GM18526 (cell line): Measurements from ENCODE around the gene RAB11FIP4.

Experiments used
- POLR2A ChIP-seq: IDR thresholded peaks from 3 replicates; pipeline ENCODE4 v1.6.1; 2011; ENCODE audit not compliant: insufficient read length; ENCODE audit errors: extremely low read depth

The RAB11FIP4 gene

DNA sequence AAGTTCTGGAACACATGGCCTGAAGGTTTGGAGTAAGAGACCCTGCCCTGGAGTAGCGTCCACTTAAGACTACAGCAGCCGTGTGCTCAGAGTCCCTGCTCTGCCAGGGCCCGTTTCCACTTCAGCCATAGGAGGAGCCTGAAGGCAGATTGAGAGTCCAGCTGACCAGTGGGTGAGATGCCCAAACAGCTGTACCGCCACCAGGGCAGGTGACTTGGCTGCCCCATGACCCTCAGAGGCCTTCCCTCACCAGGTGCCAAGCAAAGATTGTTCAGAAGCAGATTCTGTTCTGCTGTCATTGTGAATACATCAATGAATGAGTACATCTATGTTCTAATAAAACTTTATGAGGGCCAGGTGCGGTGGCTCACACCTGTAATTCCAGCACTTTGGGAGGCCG lies 178.8 kb downstream of the RAB11FIP4 start:
- no peak for TF ChIP-seq POLR2A

DNA sequence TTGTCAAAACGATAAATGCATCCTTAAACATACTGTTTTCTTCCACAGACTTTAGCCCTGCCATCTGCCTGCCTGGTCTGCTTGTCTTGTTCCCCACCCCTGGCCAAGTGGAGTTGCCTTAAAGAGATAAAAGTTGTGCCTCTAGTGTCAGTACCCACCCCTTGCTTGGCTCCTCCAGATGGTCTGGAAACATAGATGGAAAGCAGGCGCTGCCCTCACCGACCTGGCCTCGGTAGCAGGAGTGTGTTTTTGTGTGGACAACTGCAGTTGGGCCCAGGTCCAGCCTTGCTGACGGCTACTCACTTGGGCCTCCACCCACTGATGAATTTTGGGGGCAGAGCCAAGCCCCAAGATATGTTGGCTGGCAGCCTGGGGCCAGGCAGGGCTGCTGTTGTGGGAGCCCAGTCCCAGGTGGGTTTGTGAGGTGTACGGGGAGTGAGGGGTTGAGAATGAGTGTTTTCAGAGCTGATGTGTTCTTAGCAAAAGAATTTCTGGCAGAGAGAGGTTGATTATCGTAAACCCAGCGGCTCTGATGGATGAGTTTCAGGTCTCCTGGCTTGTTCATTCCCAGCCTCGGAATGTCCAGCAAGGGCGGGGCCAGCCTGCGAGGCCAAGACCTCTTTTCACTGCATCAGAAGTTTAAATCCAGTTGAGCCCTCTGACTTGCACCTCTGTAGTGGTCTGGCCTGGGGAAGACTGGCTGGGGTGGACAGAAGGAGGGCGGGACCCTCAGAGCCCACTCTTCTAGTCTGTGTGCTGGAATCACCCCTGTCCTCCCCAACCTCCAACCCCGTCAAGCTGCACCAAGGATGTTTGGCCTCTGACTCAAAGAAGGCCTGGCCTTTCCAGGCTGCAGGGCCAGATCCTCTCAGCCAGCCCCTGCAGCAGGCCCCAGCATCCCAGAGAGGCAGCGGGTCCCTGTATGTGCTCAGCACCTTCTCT lies 179.7 kb downstream of the RAB11FIP4 start:
- no peak for TF ChIP-seq POLR2A

DNA sequence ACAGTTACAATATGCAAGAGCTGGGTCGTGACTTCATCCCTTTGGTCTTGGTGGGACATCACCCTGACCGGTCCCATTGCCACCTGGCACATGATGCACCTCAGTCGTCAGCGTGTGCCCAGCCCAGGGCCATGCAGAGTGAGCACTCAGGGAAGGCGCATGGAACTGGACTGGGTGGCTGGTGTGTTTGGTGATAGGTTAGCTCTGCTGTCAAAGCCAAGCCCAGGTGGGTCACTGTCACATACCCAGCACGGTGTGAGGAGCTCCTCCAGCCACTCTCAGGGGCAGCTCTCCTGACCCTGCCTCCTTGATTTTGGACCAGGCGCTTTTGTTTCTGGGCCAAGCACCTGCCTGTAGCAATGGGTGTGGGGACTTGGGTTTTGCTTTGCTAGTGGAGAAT lies 180.9 kb downstream of the RAB11FIP4 start:
- TF ChIP-seq POLR2A = no peak

DNA sequence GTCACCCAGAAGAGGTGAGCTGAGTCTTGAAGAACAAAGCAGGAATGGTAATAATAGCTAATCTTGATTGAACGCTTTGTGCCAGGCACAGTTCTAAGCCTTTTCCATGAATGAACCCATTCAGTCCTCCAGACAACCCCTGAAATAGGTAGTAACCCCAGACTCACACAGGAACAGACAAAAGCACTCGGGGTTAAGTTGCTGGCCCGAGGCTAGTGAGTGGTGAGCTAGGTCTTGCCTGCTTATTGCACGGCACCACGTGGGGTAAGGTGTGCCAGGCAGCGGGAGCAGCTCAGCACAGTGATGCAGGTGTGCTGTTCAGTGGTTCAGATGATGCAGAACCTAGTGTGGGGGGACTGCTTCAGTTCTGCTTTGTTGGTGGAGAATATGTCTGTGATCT lies 181.6 kb downstream of the RAB11FIP4 start:
- no peak for TF ChIP-seq POLR2A

DNA sequence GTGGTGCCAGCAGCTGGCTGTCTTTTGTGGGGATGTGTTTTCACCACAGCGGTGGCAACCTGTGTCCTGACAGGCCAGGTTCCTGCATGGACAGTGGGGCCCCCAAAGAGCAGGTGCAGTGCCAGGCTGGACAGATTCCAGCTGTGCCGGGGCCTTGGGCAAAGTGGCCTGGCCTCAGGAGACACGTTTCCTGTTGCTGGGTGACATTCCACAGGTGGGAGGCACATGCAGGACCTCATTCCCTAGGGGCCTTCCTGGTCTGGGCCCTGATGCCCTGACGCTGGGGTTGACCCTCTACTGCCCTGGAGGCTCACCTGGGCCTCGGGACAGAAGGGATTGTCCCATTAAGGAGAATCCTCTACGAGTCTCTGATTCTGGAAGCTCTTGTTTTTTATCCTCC lies 182.4 kb downstream of the RAB11FIP4 start:
- TF ChIP-seq POLR2A = no peak

DNA sequence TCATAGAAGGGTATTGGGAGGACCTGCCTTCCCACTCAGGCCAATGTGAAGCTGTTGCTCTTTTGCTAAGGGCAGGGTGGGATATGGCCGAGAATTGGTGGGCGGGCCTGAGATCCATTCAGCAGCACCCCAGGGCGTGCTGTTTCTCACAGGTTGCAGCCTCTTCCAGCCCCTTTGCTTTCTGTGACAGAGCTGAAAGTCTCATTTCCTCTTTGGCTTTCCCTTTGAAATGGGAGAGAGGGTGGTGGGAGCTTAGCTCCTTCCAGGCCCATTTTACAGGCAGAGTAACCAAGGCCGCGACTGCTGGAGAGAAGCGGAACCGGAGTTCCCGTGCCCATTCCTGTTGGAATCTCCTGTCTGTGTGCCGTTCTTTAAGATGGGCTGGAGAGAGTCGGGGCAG lies 183.0 kb downstream of the RAB11FIP4 start:
- no peak for TF ChIP-seq POLR2A

DNA sequence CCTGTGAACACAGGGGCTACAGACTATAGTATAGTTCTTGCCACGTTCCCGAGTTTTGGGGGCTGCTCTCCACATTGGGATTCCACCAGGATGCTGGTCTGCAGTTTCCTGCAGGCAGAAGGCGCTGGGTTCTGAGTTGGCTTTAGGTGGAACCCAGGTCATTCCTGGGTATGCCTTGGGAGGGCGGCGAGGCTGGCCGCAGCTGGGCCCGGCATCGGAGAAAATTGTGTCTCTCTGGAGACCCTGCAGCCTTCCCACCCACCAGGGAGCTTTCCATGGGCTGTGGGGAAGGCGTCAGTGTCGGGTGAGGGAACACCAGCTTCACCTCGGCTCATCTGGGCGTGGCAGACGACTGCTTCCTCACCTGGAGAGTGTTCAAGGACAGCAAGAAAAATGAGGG lies 183.6 kb downstream of the RAB11FIP4 start:
- TF ChIP-seq POLR2A = no peak

DNA sequence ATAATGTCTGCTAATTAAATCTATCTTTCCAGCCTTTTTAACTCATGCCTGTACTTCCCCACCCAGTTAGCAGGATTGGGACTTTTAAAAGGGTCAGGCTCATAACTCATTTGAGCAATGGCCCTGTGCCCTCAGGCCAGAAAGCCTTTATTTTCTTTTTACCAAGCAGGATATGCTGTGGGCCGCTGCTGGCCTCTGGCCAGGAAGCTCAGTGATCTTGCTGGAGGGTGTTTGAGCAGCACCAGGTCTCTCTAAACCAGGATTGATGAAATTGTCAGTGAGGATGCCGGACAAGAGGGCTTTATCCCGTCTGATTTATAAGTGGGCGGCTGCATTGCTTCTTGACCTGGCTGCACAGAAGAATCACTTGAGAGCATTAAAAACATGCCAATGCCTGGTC lies 187.8 kb downstream of the RAB11FIP4 start:
- TF ChIP-seq POLR2A = no peak

DNA sequence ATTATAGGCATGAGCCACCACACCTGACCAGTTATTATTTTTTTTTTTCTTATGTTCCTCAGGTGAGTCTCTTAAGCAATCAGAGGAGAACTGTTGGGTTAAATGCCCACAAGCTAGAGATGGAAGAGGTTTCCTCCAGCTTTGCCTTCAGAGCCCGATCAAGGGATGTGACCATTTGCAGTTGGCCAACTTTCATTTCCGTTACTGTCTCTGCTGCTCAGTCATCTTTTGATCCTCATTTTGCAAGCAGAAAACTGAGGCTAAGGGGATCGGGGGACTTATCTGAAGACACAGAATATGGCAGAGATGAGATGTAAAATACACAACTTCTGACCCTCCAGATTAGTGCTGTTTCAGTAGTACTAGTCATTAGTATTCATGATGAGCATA lies 188.8 kb downstream of the RAB11FIP4 start:
- no peak for TF ChIP-seq POLR2A

DNA sequence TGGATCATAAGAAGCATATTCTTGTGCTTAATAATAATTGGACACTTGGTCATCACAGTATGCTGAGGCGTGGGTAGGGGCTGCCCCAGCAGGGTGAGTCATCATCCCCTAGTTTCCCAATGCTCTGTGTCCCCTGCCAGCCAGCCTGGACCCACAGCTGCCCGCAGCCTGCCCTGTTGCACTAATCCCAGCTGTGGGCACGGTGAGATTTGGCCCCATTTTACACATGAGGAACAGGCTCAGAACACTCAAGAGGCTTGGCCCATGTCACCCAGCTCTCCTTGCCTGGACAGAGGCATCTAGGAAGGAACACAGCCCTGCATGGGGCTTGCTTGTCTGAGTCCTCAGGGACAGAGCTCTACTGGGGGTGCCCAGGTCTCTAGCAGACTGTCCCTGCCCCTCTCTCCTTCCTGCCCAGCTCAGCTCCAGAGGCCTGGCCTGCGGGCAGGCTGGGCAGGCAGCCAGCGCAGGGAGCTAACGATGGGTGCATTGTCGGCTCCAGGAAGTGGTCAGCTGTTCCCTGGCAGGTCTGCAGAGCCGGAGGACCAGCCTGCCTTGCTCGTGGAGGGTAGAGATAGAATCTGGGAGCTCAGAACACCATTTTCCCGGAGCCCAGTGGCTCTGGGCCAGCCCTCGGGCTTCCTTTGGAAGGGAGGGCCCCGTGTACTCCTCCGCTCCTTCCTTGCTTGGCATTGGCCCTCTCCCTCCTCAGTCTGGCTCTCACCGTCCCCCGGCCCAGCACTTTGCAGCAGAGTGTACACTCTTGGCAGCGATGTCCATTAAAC lies 189.4 kb downstream of the RAB11FIP4 start:
- no peak for TF ChIP-seq POLR2A

DNA sequence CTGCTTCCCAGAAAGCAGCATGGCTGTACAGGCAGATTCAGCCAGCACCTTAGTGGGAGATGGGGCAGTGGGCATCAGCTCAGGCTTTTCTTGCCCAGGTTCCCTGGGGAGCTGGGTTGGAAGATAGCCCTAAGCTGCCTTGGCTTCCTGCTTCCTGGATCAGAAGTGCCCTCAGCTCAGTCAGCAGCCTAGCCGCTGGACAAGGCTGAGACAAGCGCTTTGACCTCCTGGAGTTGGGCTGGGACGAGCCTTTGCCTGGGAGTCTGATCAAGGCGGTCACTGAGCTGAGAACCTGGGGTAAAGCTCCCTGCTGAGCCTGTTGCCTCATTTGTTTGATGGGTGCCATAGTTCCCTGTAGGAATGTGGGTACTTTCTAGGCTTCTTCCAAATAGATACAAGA lies 190.0 kb downstream of the RAB11FIP4 start:
- no peak for TF ChIP-seq POLR2A

DNA sequence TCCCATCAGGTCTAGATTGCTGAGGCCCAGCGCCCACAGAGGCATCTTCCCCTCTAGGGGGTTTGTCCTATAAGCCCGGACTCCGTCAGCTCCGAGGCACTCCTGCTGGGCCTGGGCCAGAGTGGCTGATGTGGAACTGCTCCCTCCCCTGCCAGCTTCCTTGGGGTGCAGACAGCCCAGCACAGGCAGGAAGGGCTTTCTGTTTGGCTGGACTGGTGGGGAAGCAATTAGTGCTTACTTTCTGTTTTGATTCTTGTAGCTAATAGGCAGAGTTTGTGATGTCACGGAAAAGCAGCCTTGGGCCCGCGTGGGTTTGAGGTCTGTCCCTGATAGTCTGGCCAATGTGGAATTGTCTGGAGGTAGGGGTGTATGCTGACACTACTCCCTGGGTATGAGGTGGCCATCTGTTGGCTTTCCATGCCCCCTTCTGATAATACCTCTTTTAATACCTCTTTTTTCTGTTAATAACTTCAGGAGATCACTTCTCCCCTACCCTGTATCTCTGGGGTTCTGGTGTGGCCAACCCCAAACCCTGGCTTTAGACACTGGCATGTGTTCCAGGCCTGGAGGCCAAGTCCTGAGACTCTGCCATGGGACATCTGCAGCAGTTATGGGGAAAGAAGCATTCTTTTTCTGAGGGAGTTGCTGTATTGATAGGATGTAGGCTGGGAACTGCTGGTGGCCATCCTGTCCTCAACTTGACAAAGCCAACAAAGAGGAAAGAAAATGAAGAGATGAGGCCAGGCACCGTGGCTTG lies 190.9 kb downstream of the RAB11FIP4 start:
- TF ChIP-seq POLR2A = no peak

DNA sequence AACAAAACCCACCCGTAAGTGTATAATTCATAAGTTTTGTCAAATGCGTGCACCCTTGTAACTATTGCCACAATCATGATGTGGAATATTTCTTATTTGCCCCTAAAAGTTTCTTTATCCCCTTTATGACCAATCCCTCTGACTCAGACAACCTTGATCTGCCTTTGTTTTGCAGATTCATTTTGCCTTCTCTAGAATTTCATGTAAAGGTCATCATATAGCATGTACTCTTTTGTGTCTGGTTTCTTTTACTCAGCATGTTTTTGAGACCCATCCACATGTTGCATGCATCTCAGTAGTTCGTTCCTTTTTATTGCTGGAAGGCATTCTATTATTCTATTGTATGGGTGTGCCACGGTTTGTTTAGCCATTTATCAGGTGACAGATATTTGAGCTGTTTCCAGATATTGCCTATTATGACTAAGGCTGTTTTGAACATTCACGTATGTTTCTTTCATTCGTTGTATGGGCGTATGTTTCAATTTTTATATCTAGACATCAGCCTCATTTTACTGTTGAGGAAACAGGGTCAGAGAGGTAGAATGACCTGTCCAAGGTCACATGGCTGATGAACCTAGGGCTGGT lies 192.4 kb downstream of the RAB11FIP4 start:
- TF ChIP-seq POLR2A = no peak

DNA sequence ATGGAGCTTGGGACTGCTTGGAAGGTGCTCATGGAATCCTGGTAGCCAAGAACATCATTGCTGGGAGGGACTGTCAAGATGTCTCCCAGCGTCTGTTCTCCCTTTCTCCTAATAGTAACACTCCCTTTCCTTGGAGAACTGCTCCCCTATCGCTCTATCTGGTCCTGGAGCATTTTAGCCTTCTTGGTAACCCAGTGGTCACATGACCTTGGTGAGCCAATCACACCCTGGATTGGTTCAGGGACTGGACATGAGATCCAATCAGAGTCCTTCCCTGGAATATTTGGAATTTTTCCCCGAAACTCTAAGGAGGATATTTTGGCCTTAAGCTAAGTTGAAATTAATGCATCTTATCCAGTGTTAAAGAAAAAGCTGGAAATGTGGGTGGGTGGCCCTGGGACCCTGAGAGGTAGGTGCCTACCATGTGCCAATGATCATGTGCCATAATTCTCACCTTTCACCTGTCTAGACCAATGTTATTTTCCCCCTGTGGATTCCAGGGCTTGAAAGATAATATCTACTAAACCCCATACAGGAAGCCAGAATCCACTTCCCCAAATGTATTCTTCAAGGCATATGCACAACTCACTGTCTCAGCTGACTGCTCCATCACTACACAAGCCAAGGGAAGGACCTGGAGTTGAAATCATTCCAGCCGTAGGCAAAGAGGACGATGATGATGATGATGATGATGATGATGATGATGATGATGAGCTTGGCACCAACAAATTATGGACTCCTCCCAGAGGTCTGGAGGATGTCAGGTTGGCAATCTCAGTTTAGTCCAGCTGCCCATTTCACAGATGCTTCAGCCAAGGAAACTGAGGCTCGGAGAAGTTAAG lies 193.2 kb downstream of the RAB11FIP4 start:
- no peak for TF ChIP-seq POLR2A
